NCI-H446 (cell line): ENCODE measurements around the gene SAP30.

Source experiments
- DNase-seq, 2 experiments: peaks; one replicate each; lab custom pipeline; 2025; lab: John Stamatoyannopoulos, UW

The SAP30 gene

DNA sequence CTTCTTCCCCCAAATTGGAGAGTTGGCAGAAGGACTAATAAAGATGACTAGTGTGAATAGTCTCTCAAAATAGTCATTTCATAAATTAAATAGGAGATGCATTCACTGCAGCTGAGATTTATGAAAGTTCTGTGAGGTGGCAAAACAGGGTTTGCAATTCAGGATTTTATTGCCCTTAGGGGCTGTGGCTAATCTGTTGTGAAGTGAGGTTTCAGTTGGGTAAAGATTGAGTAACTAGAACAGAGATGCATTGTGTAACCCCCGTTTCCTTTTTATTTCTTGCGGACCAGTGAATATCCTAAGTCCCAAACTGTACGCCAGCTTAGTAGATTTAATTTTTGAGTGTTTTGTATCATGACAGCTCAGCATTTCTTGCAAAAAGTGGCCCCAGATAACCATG is 44.3 kb downstream of the SAP30 start:
- DNase-seq = no peak

DNA sequence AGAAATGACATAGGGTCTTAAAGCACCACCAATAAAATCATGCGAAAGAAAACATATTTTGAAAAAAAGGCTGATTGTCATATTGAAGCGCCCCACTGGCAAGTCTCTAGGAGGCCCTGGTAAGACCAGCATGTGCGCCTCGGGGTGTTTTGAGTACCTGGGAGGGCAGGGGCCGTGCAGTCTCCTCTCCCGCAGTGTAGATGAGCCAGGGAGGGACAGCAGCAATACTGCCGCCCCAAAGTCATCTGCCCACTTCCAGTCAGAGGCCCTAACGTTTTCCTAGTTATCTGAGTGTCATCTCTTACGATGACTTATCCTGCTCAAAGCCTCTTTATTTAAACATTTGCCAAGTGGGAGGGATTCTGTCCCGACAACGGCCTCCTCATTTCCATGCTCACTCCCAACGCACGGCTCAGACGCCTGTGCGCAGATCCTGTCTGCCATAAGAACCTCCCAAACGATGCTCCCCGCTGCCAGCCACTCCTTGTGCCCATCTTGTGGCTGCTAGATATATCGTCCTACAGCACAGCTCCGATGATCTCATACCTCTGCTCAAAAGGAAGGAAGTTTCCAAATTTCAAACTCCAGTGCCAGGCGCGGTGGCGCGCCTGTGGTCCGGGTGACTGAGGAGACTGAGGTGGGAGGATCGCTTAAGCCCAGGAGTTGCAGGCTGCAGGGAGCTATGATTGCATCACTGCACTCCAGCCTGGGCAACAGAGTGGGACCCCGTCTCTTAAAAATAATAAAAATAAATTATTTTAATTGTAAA is 45.3 kb downstream of the SAP30 start:
- no peak for DNase-seq

DNA sequence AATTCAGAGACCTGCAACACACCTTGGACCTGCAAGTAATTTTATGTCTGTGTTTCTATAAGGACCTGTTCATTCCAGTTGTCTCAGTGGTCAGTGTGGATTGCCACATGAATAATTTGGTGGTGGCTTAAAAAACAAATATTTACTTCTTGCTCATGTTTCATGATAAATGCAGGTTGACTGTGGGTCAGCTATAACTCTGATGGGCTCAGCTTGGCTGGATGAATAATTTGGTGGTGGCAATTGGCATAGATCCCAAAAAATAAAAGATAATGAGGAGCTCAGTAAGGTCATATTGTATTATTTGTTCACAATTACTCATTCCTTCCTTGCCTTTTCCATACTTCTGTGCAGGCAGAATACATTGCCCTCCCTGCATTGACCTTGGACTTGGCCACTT is 47.1 kb downstream of the SAP30 start:
- DNase-seq = no peak

DNA sequence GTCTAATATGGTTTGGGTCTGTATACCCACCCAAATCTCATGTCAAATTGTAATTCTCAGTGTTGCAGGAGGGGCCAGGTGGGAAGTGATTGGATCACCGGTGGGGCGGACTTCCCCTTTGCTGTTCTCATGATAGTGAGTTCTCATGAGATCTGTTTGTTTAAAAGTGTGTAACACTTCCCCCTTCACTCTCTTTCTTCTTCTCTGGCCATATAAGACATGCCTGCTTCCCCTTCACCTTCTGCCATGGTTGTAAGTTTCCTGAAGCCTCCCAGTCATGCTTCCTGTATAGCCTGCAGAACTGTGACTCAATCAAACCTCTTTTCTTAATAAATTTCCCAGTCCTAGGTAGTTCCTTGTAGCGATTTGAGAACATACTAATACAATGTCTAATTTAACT is 47.9 kb downstream of the SAP30 start:
- DNase-seq = no peak

DNA sequence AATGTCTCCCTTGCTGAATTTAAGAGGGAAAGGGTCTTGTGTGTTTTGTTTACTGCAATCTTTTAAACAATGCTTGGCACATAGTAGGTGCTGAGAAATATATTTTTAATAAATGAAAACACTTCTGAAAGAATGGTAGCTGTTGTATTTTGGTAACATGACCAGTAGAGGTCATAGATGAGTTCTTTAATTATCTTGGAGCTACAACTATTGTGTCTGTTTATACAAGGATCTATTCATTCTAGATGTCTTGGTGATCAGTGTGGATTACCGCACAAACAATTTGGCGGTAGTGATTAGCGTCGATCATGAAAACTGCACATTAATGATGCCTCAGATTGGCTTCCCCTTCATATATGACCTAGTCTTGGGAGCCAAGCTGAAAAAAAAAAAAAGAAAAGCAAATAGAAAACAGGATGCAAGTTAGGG is 49.6 kb downstream of the SAP30 start:
- peak in 1 of 2 experiments; percentile 35 for DNase-seq

DNA sequence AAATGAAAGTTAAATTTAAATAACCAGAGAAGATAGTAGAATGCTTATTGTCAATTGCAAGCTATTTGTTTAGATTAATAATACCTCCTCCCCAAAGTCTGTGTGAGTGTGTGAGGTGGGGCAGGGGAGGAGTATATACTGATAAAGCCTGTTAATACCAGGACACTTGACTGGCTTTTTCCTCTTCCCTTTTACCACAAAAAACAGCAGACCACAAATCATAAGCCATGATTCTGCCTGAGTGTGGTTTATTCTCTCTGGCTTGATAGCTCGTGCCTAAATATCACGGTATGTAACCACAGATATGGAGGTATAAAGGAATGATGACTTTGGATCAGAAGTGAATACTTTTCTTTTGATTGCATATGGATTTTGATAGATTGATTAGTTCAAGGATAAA is 50.0 kb downstream of the SAP30 start:
- DNase-seq = no peak

DNA sequence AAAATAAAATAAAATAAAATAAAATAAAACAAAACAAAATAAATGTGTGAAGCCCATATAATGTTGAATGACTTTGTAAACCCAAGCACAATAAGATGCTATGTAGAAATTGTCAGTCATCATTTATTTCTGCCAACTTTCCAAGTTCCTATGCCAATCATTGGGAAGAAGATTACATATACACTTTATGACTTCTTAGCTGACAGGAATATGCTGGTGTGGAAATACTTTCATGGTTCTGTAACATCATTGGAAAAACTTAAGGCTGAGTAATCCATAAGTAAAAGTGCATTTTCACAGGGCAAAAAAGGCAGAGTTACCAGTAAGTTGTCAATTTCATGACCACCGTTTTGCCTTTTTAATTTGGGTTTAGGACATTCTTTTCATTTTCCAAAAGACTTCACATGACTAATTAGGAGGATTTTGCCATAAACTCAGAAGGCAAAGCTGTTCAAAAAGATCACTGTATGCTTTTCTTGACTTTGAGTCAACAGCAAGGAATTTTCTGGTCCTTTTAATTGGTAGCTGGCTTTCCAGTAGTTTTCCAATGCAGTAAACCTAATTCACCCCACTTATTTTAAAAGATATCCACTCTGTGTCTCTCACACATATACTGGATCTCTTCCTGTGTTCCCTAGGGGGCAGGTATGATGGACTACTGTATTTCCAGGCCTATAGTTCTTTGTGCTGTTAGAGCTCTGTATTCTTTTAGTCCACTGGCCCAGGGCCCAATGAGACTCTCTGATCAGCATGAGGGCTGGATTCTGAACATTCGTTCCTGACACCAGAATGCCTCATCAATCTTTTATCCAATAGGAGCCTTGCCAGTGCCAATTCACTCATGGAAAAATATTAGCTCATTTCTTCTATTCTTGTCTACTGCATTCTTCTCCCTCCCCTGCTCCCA is 54.4 kb downstream of the SAP30 start:
- peak; percentile 86 to 87 for DNase-seq

DNA sequence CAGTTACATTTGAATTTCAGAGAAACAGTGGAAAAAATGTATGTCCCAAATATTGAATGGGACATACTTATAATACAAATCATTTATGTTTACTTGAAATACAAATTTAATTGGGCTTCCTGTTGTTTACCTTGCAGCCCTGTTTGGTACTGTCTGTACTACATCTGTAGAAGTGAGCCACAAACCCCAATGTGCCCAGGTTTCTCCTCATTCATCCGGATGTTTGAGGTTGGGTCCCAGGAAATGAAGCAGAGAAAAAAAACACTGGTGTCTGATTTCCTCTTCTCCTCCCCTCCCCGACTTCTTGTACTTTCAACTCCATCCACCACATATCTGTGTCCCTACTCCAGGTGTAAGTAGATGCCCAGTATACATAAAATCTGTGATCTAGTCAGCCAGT is 55.3 kb downstream of the SAP30 start:
- no peak for DNase-seq
